HG02981 (cell line): ENCODE measurements around the gene HNF1B.
A peak's percentile ranks its signal among the peaks of the same experiment; 100 is the strongest.

Source experiments
- ATAC-seq: cut with Tn5 transposase; IDR thresholded peaks from one replicate; pipeline ENCODE4 v1.9.1; 2021; ENCODE audit warnings: mild to moderate bottlenecking, moderate library complexity; ENCODE audit not compliant: unreplicated experiment

The HNF1B gene

GRCh38 chr17:37762666-37763065 is 17.8 kb upstream of the HNF1B start:
- ATAC-seq = no peak

DNA sequence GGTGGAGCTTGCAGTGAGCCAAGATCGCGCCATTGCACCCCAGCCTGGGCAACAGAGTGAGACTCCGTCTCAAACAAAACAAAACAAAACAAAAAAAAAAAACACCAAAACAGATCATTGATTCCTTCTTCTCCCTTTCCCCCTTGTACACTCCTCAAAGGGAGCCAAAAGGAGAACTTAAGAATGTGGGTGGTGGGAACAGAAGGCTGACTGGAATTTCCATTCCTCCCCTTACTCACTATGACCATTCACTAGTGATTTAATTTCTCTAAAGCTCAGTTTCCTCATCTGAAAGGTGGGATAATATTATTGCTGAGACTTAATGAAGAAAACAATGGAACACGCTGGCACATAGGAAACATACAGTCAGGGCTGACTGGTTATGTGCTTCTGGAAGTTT is 17.1 kb upstream of the HNF1B start:
- no peak for ATAC-seq

GRCh38 chr17:37761059-37761458 is 16.2 kb upstream of the HNF1B start:
- ATAC-seq = peak; percentile 56

- ATAC-seq = no peak
Observed at GRCh38 chr17:37759014-37759637, 14.3 kb upstream of the HNF1B start.

- no peak for ATAC-seq
Observed at GRCh38 chr17:37756051-37756450, 11.2 kb upstream of the HNF1B start.

DNA sequence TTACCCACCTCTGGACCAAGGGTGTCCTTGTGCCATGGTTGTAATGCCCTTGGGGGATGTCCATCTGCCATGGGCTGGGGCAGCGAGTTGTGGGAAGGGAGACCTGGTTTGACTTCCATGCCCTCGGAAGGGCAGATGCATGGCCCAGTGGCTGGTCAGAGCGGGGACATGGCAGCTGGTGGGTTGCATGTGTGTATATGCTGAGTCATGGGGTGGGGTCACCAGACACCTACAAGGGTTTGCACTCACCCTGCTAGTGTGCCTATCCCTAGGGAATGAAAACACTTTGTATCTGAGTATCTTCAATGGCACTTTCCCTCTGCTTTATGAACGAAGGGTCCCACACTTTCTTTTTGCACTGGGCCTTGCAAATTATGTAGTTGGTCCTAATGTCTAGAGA is 10.6 kb upstream of the HNF1B start:
- ATAC-seq = no peak

- no peak for ATAC-seq
Observed at GRCh38 chr17:37754363-37754762, 9.5 kb upstream of the HNF1B start.

GRCh38 chr17:37752482-37752881 is 7.6 kb upstream of the HNF1B start:
- no peak for ATAC-seq

DNA sequence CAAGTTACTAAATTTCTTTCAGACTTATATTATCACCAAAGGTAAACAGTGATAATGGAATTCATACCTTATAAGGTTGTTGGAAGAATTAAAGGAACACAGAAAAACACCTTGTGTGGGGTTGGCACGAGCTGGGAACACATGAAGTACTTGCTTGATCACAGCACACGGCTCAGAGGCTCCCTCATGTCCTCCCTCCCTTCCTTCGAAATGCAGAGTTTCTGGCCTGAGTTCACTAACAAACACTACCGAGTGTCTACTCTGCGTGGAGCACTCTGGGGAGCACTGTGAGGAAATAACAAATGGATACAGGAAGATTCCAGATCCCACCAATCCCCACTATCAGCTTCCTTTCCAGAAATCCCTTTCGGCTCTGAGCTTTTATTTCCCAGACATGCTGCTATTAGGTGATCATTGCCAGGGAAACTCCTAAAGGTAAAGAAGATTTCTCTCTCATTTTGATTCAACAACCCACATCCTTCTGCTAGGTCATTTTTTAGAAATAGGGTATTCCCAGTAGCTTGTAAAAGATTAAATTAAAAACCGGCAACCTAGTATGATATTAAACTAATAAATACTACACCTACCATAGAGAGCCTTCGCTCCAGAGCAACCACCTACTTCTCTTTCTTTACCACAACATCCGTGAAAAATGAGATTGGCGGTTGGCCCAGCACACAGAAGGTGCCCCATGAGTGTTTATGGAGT is 6.1 kb upstream of the HNF1B start:
- peak; percentile 49 for ATAC-seq

GRCh38 chr17:37750292-37750691 is 5.4 kb upstream of the HNF1B start:
- no peak for ATAC-seq

DNA sequence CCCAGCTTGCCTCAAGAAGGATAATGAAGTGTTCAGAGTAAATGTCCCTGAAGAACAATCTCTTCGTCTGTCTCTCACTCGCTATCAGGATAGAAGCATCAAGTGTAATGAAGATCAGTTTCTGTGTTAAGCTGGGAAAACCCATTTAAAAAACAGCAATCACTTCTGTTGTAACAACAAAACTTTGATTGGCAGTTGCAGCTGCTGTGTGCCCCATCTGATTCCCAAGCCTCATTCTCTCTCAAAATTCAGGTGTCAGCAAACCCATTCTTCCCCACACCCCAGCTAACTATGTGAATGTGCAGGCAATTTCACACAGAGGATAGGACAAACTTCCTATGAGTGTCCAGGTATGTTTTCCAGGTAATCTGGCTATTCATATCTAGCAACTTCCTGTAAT is 2.4 kb upstream of the HNF1B start:
- no peak for ATAC-seq

DNA sequence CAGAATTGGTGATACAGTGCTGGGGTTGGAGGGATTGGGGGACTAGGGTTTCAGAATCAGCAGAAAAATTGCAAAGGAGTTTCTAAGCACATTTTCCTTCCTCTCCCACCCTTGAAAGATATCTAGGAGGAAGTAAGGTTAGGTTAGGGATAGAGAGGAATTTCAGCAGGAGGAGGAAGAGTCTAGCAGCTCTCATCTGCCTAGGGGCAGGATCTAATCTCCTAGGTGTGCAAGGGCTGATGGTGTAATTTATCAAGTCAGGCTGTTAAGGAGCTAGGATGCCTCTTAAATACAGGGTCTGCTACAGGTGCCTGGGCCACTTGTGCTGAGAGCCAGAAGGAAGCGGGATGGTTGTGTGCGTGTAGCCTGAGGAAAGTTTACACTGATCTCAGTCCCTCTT is 1.8 kb upstream of the HNF1B start:
- ATAC-seq = no peak

DNA sequence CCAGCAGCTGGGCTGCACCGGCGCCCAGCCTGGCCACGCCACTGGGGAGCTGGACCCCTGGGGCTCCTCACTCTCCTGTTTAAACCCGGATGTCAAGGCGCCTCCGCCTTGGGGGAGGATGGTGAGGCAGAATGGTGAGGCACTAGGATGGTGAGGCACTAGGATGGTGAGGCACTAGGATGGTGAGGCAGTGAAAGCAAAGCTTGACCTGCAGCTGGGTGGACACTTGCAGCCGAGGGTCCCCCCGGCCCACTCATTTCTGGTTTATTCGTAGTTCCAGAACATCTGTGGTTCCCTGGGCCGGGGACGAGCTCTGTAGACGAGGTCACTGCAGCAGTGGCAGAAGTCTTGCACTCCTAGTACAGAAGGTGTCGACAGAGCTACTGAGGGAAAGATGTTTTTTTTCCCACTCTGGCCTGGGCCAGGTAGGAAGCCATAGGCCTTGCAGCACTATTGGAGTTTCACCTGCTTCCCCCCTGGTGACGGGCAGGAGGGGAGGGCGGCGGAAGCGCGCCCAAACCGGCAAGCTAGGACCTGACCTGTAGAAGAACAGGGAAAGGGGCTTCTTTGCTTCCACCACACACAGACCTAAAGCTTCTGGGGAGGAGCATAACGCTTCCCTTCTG is 1.1 kb upstream of the HNF1B start:
- no peak for ATAC-seq

DNA sequence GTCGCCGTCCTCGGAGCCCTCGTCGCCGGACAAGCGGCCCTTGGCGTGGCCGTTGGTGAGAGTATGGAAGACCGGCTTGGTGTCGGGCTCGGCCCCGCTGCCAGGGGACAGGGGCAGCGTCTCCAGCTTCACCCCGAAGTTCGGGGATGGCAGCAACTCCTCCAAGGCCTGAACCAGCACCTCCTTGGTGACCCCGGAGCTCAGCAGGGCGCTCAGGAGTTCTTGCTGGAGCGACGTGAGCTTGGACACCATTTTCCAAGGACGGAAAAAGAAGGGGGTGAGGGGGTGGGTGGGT is 279 bp downstream of the HNF1B start:
- no peak for ATAC-seq

DNA sequence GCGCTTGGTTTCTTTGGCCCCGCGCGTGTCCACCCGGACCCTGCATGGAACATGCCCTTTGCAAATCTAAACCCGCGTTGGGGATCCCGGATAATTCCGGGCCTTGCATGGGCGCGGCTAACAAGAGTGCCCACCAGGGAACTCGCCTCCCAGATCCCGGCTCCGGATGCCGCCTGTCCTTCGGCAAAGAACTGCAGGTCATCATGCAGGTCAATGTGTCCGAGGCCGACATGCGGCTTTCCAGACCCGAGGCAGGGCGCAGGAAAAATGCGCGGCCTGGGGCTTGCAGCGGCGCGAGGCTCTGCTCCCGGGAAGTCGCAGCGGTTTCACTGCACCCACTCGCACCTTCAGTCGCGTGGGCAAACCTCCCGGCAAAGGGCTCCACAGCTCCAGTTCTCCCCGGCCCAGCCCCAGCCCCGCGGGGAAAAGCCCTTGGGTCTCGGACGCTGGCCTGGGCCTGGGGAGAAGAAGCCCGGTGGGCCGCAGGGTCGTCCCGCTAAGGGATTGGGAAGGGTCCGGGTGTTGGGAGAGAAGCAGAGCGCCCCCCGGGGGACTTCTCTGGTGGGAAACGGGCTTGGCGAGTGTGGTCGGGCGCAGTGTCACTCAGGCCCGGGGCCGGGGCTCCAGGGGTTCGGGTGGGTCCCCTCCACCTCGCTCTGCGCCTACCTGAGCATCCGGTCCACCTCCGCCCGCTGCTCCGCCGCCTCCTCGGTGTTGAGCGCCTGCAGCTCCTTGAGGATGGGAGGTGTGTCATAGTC is 805 bp downstream of the HNF1B start:
- no peak for ATAC-seq

- no peak for ATAC-seq
Observed at GRCh38 chr17:37743612-37743874, 1.3 kb downstream of the HNF1B start.

DNA sequence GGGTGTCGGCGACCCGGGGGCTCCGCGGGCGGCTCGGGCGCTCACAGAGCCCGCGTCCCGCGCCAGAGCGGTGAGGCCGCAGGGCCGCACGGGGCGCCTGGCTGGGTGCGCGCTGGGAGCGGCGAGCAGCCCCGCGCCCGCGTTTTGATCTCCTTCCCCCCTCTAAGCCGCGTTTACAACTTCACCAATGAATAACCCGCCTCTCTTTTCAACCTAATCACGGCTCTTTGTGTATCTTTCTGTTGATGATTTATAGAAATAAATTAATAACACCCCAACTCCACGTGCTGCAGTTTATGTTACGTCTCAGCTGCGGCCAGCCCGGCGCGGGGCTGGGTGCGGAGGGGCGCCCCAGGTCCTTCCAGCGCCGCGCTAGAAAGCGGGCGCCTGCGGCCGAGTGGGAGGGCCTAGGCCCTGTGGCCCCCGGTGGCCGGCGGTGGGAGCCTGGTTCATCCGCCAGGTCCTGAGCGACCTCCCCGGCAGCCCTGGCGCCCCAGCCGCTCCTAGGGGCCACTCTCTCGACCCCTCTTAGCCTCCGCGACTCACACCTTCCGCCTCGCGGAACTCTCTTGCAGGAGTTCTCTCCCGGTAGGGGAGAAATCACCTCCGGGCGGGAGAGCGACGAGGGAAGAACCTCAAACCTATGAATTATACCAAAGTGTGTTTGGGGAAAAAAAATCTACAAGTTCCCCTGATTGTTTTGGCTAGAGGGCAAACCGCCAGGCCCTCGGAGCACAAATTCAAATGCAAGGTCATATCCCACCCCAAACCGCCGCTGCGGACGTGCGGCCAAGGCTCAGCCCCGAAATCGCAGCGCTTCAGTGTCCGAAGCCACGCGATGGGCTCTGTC is 1.9 kb downstream of the HNF1B start:
- no peak for ATAC-seq

DNA sequence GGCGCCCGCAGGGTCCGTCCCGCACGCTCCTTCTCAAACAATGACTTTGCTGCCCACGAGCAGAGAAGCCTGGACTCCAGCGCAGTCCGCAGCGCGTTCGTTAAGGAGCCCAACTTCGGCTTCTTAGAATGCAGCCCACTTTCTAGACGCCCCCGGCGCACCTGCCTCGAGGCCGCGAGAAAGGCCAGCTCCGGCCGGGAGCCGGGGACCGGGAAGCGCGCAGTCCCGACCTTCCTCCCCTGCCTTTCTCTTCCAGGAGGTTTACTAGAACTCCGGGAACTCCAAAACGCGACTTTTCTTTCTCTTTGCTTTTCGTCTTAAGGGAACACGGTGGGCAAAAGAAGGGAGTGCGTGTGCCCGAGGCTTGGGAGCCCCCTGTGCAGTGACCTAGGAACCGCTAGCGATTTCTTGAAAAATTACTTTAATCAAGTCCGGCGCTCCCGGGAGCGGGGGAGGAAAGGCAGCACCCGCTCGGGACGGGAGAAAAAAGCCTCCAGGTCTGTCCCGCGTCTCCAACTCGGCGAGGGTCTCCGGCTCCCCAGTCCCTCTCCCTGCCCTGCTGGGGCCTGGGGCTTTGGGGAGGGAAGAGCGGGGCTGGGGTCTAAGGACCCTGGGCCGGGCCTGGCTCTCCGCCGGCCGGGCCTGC is 2.6 kb downstream of the HNF1B start:
- ATAC-seq = no peak

- no peak for ATAC-seq
Observed at GRCh38 chr17:37741341-37742115, 3.3 kb downstream of the HNF1B start.

- no peak for ATAC-seq
Observed at GRCh38 chr17:37740915-37741314, 3.9 kb downstream of the HNF1B start.
